B cell (primary cell): ENCODE data around the gene TMEM231.

Experiments
- CTCF ChIP-seq: fragments of 200-600 bp; IDR thresholded peaks from one replicate; pipeline ENCODE4 v1.8.0; 2022; ENCODE audit warnings: antibody characterized with exemption, mild to moderate bottlenecking
- EZH2 ChIP-seq: IDR thresholded peaks from 2 replicates; pipeline ENCODE4 v1.6.1; 2012; ENCODE audit warnings: borderline replicate concordance, low read depth, mild to moderate bottlenecking, moderate library complexity, low read length; ENCODE audit not compliant: insufficient read depth, poor library complexity, severe bottlenecking

- TF ChIP-seq CTCF (no peak), EZH2 (no peak)
Measured at GRCh38 chr16:75570396-75571065, 14.5 kb upstream of the TMEM231 start.
